H9 (cell line): ENCODE results near the gene PGAM4. TPM values are rescaled to one million over a fixed set of nuclear protein-coding genes. Genes with fewer than 3 reads are reported as not detected.

Experiments used
- DNase-seq: peaks from one replicate; pipeline ENCODE4 v3.0.0-alpha.2; 2017
- H2AFZ ChIP-seq: one replicate; pipeline ENCODE4 v1.6.1; 2013; ENCODE audit warnings: mild to moderate bottlenecking, low read length, control low read depth, moderate library complexity
- H2AK5ac ChIP-seq: 2 replicates; pipeline ENCODE4 v1.6.1; 2013; ENCODE audit warnings: low read length, control low read depth, mixed read lengths; ENCODE audit not compliant: insufficient read length
- H2BK120ac ChIP-seq: one replicate; pipeline ENCODE4 v1.6.1; 2013; ENCODE audit warnings: low read depth, mild to moderate bottlenecking, low read length, control low read depth, inconsistent platforms; ENCODE audit not compliant: poor library complexity, severe bottlenecking
- H2BK12ac ChIP-seq: 2 replicates; pipeline ENCODE4 v1.6.1; 2013; ENCODE audit warnings: low read length, control low read depth, mixed read lengths, low read depth; ENCODE audit not compliant: insufficient read length
- H2BK15ac ChIP-seq: 2 replicates; pipeline ENCODE4 v1.6.1; 2013; ENCODE audit warnings: low read depth, low read length, control low read depth
- H2BK20ac ChIP-seq: one replicate; pipeline ENCODE4 v1.6.1; 2013; ENCODE audit warnings: low read depth, mild to moderate bottlenecking, low read length, control low read depth, inconsistent platforms; ENCODE audit not compliant: poor library complexity, severe bottlenecking
- H2BK5ac ChIP-seq: 2 replicates; pipeline ENCODE4 v1.6.1; 2013; ENCODE audit warnings: low read length, control low read depth, mixed read lengths; ENCODE audit not compliant: insufficient read length
- H3K14ac ChIP-seq: 2 replicates; pipeline ENCODE4 v1.6.1; 2013; ENCODE audit warnings: low read length, control low read depth; ENCODE audit not compliant: insufficient read depth
- H3K18ac ChIP-seq: 2 replicates; pipeline ENCODE4 v1.6.1; 2013; ENCODE audit warnings: low read depth, mild to moderate bottlenecking, mixed read lengths, low read length, control low read depth; ENCODE audit not compliant: insufficient read length
- H3K23ac ChIP-seq: 2 replicates; pipeline ENCODE4 v1.6.1; 2013; ENCODE audit warnings: low read length, control low read depth, mixed read lengths, low read depth; ENCODE audit not compliant: insufficient read length
- H3K23me2 ChIP-seq: 2 replicates; pipeline ENCODE4 v1.6.1; 2013; ENCODE audit warnings: low read depth, mild to moderate bottlenecking, mixed read lengths, low read length, control low read depth; ENCODE audit not compliant: insufficient read length, poor library complexity, severe bottlenecking
- H3K27ac ChIP-seq: 2 replicates; pipeline ENCODE4 v1.5.1; 2013; ENCODE audit warnings: low read length, control low read depth, mixed read lengths, low read depth; ENCODE audit not compliant: insufficient read length
- H3K27me3 ChIP-seq: 2 replicates; pipeline ENCODE4 v1.6.1; 2013; ENCODE audit warnings: low read length, control low read depth, inconsistent platforms; ENCODE audit not compliant: insufficient read depth
- H3K4ac ChIP-seq: 2 replicates; pipeline ENCODE4 v1.6.1; 2013; ENCODE audit warnings: low read depth, mild to moderate bottlenecking, control low read depth, inconsistent platforms, low read length, moderate library complexity
- H3K4me1 ChIP-seq: 2 replicates; pipeline ENCODE4 v1.6.1; 2013; ENCODE audit warnings: low read length, control low read depth, inconsistent platforms; ENCODE audit not compliant: insufficient read depth
- H3K4me2 ChIP-seq: 2 replicates; pipeline ENCODE4 v1.6.1; 2013; ENCODE audit warnings: low read length, control low read depth, mixed read lengths; ENCODE audit not compliant: insufficient read length, insufficient read depth
- H3K56ac ChIP-seq: 2 replicates; pipeline ENCODE4 v1.6.1; 2013; ENCODE audit warnings: low read depth, mild to moderate bottlenecking, mixed read lengths, low read length, control low read depth; ENCODE audit not compliant: insufficient read length
- H3K79me1 ChIP-seq: 2 replicates; pipeline ENCODE4 v1.6.1; 2013; ENCODE audit warnings: low read depth, mild to moderate bottlenecking, moderate library complexity, low read length, control low read depth, inconsistent platforms; ENCODE audit not compliant: insufficient read depth, poor library complexity, severe bottlenecking
- H3K79me2 ChIP-seq: 2 replicates; pipeline ENCODE4 v1.6.1; 2013; ENCODE audit warnings: low read length, control low read depth, inconsistent platforms; ENCODE audit not compliant: insufficient read depth
- H3K9ac ChIP-seq: 2 replicates; pipeline ENCODE4 v1.6.1; 2013; ENCODE audit warnings: low read length, control low read depth, mixed read lengths; ENCODE audit not compliant: insufficient read length; ENCODE audit errors: extremely low read depth
- H3K9me3 ChIP-seq: one replicate; pipeline ENCODE4 v1.6.1; 2013; ENCODE audit warnings: low read depth, low read length, inconsistent platforms; ENCODE audit not compliant: control insufficient read depth
- H3T11ph ChIP-seq: one replicate; pipeline ENCODE4 v1.6.1; 2013; ENCODE audit warnings: mild to moderate bottlenecking, low read length, control low read depth, inconsistent platforms
- H4K20me1 ChIP-seq: one replicate; pipeline ENCODE4 v1.6.1; 2013; ENCODE audit not compliant: control insufficient read depth, insufficient read length, insufficient read depth
- H4K5ac ChIP-seq: 2 replicates; pipeline ENCODE4 v1.6.1; 2013; ENCODE audit warnings: low read depth, mild to moderate bottlenecking, mixed read lengths, low read length, control low read depth; ENCODE audit not compliant: insufficient read length
- H4K8ac ChIP-seq: replicated peaks from 2 replicates; pipeline ENCODE4 v1.6.1; 2013; ENCODE audit warnings: low read length, control low read depth, mixed read lengths, low read depth; ENCODE audit not compliant: insufficient read length
- H4K91ac ChIP-seq: 2 replicates; pipeline ENCODE4 v1.6.1; 2013; ENCODE audit warnings: low read depth, mild to moderate bottlenecking, moderate library complexity, mixed read lengths, low read length, control low read depth; ENCODE audit not compliant: insufficient read length
- H3K27ac Mint-ChIP-seq, 3 experiments: 2 replicates in 2 of 3; 3 replicates in 1 of 3; pipeline ENCODE4 v1.8.0; 2020 to 2021; ENCODE audit warnings: mixed read lengths in 3 of 3, mild to moderate bottlenecking in 1 of 3, moderate library complexity in 1 of 3
- H3K27me3 Mint-ChIP-seq: 2 replicates; pipeline ENCODE4 v1.8.0; 2021; ENCODE audit warnings: low read depth, mild to moderate bottlenecking, moderate library complexity, mixed read lengths
- H3K36me3 Mint-ChIP-seq, 3 experiments: 2 replicates in 2 of 3; 3 replicates in 1 of 3; pipeline ENCODE4 v1.8.0; 2020 to 2021; ENCODE audit warnings: low read depth in 3 of 3, mixed read lengths in 3 of 3; ENCODE audit not compliant: insufficient read depth in 1 of 3
- H3K4me1 Mint-ChIP-seq, 2 experiments: 2 replicates each; pipeline ENCODE4 v1.8.0; 2020; ENCODE audit warnings: mixed read lengths in 2 of 2
- H3K4me3 Mint-ChIP-seq, 2 experiments: 2 replicates in 1 of 2; 3 replicates in 1 of 2; pipeline ENCODE4 v1.8.0; 2020 to 2021; ENCODE audit warnings: mild to moderate bottlenecking in 2 of 2, mixed read lengths in 2 of 2, moderate library complexity in 1 of 2
- H3K9me3 Mint-ChIP-seq, 2 experiments: 2 replicates in 1 of 2; 3 replicates in 1 of 2; pipeline ENCODE4 v1.8.0; 2020; ENCODE audit warnings: mild to moderate bottlenecking in 2 of 2, mixed read lengths in 2 of 2, moderate library complexity in 1 of 2
- WGBS: extraction: QIAGEN DNeasy Blood & Tissue Kit; methylation state at CpG from one replicate; pipeline ENCODE4 v1.1.7; 2013; ENCODE audit warnings: missing lambda C conversion rate, low lambda C conversion rate, mixed read lengths; ENCODE audit not compliant: insufficient read length; ENCODE audit errors: extremely low coverage; 5-methylcytosine and 5-hydroxymethylcytosine counted together
- total RNA-seq: library from RNA; stranded (reverse); gene quantifications from 2 replicates; pipeline ENCODE4 v1.2.1, GENCODE V29; 2021
- TF ChIP-seq, protein P1 (sequence below): fragments of 200-600 bp; sonication (generic); conservative IDR thresholded peaks from 3 replicates; pipeline ENCODE4 v1.8.0; 2021; ENCODE audit warnings: antibody characterized with exemption, mild to moderate bottlenecking

PGAM4 gene
- total RNA-seq, 1 experiment from 2014 or later = 0.52 TPM

DNA sequence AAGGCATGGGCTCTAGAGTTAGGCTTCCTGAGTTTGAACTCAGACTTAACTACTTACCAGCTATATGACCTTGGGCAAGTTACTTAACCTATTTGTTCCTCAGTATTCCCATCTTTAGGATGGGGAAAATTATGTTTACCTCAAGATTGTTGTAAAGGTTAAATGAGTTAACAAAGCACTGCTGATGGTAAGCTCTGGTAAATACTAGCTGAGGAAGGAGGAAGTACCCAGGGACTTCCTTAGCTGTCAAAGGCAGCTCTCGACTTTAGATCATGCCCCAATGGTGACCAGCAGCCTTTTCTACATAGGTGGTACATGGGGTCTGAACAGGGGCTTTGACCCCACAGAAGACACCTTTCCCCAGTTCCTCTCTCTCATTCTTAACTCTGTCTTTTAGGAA lies 38.9 kb downstream of the PGAM4 start:
- Histone ChIP-seq H3K79me2 (no peaks in the 10 kb centered on the region), H3K18ac (no peak overlapping the region), H3K4ac (no peak overlapping the region), H4K91ac (no peak overlapping the region), H3T11ph (no peak overlapping the region), H4K5ac (no peak overlapping the region), H2BK15ac (no peak overlapping the region), H3K14ac (no peak overlapping the region), H3K23ac (no peak overlapping the region), H3K4me2 (no peak overlapping the region), H2BK5ac (no peak overlapping the region), H2AFZ (no peak overlapping the region), H3K9ac (no peak overlapping the region), H3K27me3 (no peaks in the 10 kb centered on the region), H3K4me1 (no peaks in the 10 kb centered on the region), H3K27ac (no peak overlapping the region), H2BK20ac (no peak overlapping the region), H4K8ac (no peak overlapping the region), H2BK120ac (no peak overlapping the region), H4K20me1 (no peaks in the 10 kb centered on the region), H2AK5ac (no peak overlapping the region), H3K23me2 (no peaks in the 10 kb centered on the region), H3K56ac (no peak overlapping the region), H3K79me1 (no peaks in the 10 kb centered on the region), H2BK12ac (no peak overlapping the region), H3K9me3 (peaks cover 22% of the 10 kb centered on the region)
- no peaks in the 10 kb centered on the region for H3K4me1 Mint-ChIP-seq
- H3K9me3 Mint-ChIP-seq = peaks cover 52% of the 10 kb centered on the region in 2 experiments
- no peak for DNase-seq
- no CpG with 5 or more reads among the region's 1 CpG for WGBS
- TF ChIP-seq, protein P1, sequence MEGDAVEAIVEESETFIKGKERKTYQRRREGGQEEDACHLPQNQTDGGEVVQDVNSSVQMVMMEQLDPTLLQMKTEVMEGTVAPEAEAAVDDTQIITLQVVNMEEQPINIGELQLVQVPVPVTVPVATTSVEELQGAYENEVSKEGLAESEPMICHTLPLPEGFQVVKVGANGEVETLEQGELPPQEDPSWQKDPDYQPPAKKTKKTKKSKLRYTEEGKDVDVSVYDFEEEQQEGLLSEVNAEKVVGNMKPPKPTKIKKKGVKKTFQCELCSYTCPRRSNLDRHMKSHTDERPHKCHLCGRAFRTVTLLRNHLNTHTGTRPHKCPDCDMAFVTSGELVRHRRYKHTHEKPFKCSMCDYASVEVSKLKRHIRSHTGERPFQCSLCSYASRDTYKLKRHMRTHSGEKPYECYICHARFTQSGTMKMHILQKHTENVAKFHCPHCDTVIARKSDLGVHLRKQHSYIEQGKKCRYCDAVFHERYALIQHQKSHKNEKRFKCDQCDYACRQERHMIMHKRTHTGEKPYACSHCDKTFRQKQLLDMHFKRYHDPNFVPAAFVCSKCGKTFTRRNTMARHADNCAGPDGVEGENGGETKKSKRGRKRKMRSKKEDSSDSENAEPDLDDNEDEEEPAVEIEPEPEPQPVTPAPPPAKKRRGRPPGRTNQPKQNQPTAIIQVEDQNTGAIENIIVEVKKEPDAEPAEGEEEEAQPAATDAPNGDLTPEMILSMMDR = no peak
- no peaks in the 10 kb centered on the region for H3K27me3 Mint-ChIP-seq
- H3K4me3 Mint-ChIP-seq = no peak overlapping the region
- peaks cover 0 to 7% (median 2%) of the 10 kb centered on the region in 3 experiments; a peak in 5 of 7 replicates for H3K36me3 Mint-ChIP-seq
- no peak overlapping the region for H3K27ac Mint-ChIP-seq
